ENCODE measurements around the gene PLEKHF1.
A peak's percentile ranks its signal among the peaks of the same experiment; 100 is the strongest.

Gene PLEKHF1

GRCh38 chr19:29679598-29680210, 14.4 kb downstream of the PLEKHF1 start:
- DNase-seq (ENCODE audit: low spot score) = no peak

- DNase-seq (ENCODE audit: low spot score) = no peak
Observed at GRCh38 chr19:29680447-29680846, 15.2 kb downstream of the PLEKHF1 start.

GRCh38 chr19:29680937-29681336, 15.7 kb downstream of the PLEKHF1 start:
- DNase-seq (ENCODE audit: low spot score) = no peak

DNA sequence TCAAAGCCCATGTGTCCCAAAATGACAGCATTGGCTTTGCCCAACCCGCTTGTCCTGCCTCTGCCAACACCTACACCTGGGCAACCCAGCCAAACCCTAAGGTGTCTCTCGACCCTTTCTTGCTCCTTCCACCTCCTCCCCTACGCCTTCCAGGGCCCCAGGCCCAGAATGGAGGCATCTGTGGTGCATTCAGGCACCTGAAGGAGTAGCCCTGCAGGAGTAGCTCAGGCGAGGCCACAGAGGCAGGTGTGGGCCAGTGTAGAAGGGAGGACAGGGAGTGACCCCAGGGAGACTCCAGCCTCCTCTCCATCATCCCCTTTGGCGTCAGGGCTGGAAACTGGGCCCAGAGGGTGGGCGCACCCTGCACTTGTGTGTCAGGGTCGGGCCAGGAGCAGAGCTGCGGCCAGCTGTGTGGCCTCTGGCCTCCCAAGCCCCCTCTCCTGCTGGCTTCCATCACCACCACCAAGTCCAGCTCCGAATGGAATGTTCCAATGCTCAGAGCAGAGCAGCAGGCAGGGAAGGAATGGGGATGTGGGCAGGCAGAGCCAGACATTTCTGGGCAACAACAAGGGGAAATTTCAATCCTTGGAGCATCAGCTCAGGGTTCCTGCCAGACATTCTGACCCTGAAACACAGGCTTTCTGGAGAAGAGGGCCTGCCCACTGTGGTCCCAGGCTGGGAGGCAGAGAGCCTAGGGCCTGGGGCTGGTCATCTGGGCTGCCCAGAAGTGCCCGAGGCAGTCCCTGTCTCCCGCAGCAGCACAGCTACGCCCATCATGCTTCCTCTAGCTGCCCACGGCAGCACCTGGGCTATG, 16.4 kb downstream of the PLEKHF1 start:
- no peak for DNase-seq (ENCODE audit: low spot score)

DNA sequence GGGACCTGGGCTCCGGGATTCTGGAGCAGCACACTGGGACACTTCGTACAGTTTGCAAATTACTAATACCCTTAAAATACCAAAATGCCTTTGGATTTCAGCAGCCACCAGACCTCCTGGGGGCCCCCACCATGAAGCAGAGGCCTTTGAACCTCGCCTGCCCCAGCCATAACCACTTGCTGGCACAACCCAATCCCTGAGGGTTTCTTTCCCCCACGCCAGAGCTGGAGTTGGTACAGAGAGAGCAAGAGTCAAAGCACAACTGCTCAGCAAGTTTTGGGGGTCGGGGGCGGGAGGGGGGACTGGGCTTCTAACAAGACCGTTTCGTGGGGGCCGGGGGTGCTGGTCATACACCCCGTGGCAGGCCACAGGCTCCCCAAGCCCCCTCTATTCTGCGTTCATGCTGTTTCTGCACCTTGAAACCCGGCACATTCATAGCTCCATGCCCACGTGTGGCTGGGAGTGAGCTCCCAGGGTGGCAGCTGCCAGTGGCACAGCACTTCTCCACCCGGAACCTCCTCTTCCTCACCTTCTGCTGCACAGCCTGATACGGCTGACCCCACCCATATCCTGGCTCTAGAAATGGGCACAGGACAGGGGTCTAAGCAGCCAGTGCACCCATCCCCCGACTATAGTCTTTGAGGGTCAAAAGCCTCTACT, 17.1 kb downstream of the PLEKHF1 start:
- DNase-seq (ENCODE audit: low spot score) = no peak

GRCh38 chr19:29683009-29683408, 17.7 kb downstream of the PLEKHF1 start:
- DNase-seq (ENCODE audit: low spot score) = no peak

DNA sequence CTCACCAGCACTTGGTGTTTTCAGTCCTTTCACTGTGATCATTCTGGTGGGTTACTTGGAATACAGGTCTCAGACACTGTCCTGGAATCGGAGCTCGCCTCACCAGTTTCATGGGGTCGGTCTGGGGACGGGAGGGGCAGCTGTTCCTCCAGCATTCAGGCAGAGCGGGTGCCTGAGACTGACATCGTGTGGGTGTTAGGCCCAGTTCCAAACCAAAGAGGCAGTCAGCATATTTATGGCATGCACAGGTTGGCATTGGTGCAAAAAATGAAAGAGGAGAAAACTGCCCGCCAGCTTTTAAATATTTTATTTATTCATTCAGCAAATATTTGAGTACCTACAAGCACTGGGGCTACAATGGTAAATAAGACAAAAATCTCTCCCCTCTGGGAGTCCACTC, 20.1 kb downstream of the PLEKHF1 start:
- no peak for DNase-seq (ENCODE audit: low spot score)

DNA sequence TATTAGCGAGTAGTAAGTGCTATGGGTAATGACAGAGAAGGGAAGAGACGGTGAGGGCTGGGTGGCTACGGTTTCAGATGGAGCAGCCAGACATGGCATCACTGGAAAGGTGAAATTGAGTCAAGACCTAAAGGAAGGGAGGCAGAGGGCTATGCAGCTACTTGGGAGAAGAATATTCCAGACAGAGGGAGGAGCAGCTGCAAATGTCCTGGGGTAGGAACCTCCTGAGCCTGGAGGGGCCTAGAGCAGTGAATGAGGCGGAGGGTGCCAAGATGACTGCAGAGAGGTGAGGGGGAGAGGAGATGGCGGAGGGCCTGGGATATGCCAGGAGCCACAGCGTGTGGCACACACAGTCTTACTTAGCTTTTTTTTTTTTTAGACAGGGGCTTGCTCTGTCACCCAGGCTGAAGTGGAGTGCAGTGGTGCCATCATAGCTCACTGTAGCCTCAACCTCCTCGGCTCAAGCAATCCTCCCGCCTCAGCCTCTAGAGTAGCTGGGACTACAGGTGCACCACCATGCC, 21.1 kb downstream of the PLEKHF1 start:
- DNase-seq (ENCODE audit: low spot score) = no peak

GRCh38 chr19:29687244-29687896, 22.1 kb downstream of the PLEKHF1 start:
- DNase-seq (ENCODE audit: low spot score) = peak; percentile 70

- DNase-seq (ENCODE audit: low spot score) = no peak
Observed at GRCh38 chr19:29687897-29688728, 22.9 kb downstream of the PLEKHF1 start.

DNA sequence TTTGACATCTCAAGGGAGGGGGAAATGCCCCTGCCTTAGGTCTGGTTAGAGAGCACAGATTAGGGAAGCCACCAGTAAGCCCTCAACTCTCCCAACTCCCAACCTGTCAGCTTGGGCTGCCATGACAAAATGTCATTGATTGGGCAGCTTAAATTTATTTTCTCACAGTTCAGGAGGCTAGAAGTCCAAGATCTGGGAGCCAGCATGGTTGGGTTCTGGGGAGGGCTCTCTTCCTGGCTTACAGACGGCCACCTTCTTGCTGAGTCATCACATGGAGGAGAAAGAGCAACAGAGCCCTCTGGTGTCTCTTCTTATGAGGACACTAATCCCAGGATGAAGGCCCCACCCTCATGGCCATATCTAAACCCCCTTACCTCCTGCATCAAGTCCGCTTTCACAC, 25.6 kb downstream of the PLEKHF1 start:
- DNase-seq (ENCODE audit: low spot score) = peak; percentile 44

DNA sequence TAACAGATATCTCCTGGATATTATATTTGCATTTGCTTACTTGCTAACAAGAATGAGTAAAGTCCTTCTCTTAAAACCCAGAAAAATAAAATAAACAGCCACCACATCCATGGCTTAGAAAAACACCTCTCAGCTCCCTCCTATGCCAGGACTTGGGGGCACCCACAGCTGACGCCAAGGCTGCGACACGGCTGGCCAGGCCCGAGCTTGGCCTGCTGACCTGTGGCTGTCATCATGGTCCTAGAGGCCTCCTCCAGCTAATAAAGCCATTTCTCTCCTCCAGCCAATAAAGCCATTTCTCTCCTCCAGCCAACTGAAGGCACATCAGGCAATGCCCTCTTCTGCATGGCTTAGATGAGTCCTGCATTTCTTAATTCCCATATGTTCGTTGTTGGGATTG, 28.9 kb downstream of the PLEKHF1 start:
- no peak for DNase-seq (ENCODE audit: low spot score)

DNA sequence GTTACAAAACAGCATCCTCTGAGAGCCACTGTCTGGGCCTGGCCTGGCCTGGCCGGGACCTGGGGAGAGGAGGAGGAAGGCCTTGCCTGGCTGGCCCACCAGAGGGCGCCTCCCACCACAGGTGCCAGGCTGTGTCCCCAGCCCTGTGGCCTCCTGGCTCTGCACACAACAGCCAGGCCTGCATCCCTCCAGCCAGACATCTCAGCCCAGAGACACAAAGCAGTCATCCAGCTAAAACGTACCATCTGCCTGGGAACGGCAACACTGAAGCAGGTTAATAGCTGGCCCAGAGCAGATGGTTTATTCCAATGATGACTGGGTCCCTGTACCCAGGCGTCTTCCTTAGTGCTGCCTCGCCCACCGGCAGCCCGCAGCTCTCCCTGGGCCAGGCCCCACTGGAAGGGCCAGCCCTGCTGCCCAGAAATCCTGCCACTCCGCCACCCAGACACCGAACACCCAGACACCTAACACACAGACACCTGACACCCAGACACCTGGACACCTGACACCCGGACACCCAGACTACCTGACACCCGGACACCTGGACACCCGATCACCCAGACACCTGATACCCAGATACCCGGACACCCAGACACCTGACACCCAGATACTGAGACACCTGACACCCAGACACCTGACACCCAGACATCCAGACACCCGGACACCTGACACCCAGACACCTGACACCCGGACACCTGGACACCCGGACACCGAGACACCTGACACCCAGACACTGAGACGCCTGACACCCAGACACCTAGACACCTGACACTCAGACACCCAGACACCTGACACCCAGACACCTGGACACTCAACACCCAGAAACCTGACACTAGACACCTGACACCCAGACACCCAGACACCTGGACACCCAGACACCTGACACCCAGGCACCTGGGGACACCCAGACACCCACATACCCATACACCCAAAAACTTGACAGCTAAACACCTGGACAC, 29.7 kb downstream of the PLEKHF1 start:
- peak; percentile 42 for DNase-seq (ENCODE audit: low spot score)

GRCh38 chr19:29695765-29696564, 30.7 kb downstream of the PLEKHF1 start:
- no peak for DNase-seq (ENCODE audit: low spot score)

GRCh38 chr19:29696565-29696846, 31.2 kb downstream of the PLEKHF1 start:
- DNase-seq (ENCODE audit: low spot score) = no peak

- DNase-seq (ENCODE audit: low spot score) = no peak
Observed at GRCh38 chr19:29697523-29698261, 32.4 kb downstream of the PLEKHF1 start.

- DNase-seq (ENCODE audit: low spot score) = no peak
Observed at GRCh38 chr19:29699861-29700260, 34.6 kb downstream of the PLEKHF1 start.

DNA sequence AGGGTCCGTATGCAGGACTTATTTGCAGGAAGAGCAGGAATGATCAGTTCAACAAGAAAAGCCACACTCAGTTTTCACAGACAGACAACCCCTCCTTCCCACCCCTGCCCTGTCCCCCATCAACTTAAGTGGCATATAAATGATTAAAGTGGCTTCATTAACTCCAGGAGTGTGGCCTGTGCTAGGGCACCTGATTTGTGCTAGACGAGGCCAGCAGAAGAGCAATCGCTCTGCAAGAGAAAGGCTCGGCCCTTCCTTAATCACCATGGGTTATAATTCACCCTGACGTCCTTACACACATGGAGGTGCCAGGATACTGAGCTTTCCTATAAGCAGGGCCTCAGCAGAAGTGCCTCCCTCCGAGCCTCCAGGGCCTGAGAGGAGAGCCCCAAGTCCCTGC, 35.2 kb downstream of the PLEKHF1 start:
- DNase-seq (ENCODE audit: low spot score) = no peak
